Uterus (tissue), 2 donors: ENCODE results near the gene GPATCH8.

Source experiments
- CTCF ChIP-seq, 4 experiments: fragments of 200-600 bp in 2 of 4; fragments of 450-650 bp in 2 of 4; sonication (generic) in 2 of 4; IDR thresholded peaks; one replicate each; pipeline ENCODE4 v1.5.1; 2016 to 2019; ENCODE audit warnings: antibody characterized with exemption in 4 of 4, mild to moderate bottlenecking in 2 of 4, moderate library complexity in 1 of 4
- POLR2A ChIP-seq, 2 donors: fragments of 450-650 bp; IDR thresholded peaks; one replicate each; pipeline ENCODE4 v1.6.1; 2016; ENCODE audit warnings: antibody characterized with exemption in 2 of 2, mild to moderate bottlenecking in 1 of 2, moderate library complexity in 1 of 2

GRCh38 chr17:44361292-44362260 is 141.6 kb downstream of the GPATCH8 start:
- TF ChIP-seq CTCF (IDR thresholded peaks at IDR 0.05): no peak
- TF ChIP-seq POLR2A (IDR thresholded peaks at IDR 0.05): no peak
